Measurements from ENCODE around the gene MIB2. TPM values are rescaled to one million over a fixed set of nuclear protein-coding genes. Genes with fewer than 3 reads are reported as not detected.

Gene MIB2
- total and polyA plus RNA-seq, 4 donors: 27.0 to 100 (median 77.7) TPM

GRCh38 chr1:1621173-1622009, 6.1 kb downstream of the MIB2 start:
- no peaks in the 10 kb centered on the region for H3K9me3 ChIP-seq (ENCODE audit: control insufficient read depth, insufficient read depth, low read length)
- no peak overlapping the region for H3K4me3 ChIP-seq (ENCODE audit: low read depth, low read length)
- H3K36me3 ChIP-seq (ENCODE audit: control insufficient read depth, insufficient read depth, low read length): peaks cover 99% of the 10 kb centered on the region
- H3K27ac ChIP-seq (ENCODE audit: low read depth, low read length): no peak overlapping the region
- H3K27me3 ChIP-seq (ENCODE audit: control insufficient read depth, insufficient read depth, low read length): no peaks in the 10 kb centered on the region
- WGBS (ENCODE audit: insufficient coverage): 92% methylated on average over 31 of the region's 31 CpGs
- DNase-seq (ENCODE audit: low read depth in 4 of 6, low spot score in 6 of 6): no peak
- H3K4me1 ChIP-seq (ENCODE audit: control insufficient read depth, insufficient read depth, low read length): peaks cover 16% of the 10 kb centered on the region

DNA sequence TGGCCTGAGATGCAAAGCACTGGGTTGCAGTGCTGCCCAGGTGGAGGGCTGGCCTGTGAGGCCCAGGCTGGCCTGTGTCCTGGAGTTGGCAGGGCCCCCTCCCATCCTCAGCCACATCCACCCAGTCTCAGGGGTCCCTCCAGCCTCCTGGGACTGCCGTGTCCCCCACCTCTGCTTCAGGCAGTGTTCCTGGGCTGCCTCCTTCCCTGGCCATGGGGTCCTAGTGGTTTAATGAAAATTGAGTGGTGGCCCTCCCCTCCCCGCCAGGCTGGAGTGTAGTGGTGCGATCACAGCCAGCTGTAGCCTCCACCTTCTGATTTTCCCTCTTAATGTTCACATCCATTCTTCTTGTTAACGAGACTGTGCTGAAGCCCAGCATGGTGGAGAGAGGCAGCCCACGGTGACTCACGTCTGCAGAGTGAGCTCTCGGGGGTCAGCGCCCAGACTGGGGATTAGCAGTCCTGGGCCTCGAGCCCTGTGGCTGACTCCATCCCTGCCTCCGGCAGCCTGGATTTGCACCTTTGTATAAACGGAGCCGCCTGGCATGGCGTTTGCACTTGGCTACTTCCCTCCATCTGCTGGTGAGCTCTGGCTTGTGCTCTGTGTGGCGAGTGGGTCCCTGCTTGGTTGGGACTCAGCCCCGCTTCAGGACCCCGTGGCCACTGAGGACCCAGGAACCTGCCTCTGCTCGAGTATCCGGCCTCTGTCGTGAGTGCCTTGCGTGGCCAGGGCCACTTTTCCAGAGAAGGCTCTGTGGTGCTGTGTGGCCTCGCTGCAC, 6.9 kb downstream of the MIB2 start:
- Histone ChIP-seq H3K4me3 (ENCODE audit: low read depth, low read length) (no peak overlapping the region), H3K36me3 (ENCODE audit: control insufficient read depth, insufficient read depth, low read length) (peaks cover 99% of the 10 kb centered on the region), H3K27me3 (ENCODE audit: control insufficient read depth, insufficient read depth, low read length) (no peaks in the 10 kb centered on the region), H3K9me3 (ENCODE audit: control insufficient read depth, insufficient read depth, low read length) (no peaks in the 10 kb centered on the region), H3K27ac (ENCODE audit: low read depth, low read length) (no peak overlapping the region), H3K4me1 (ENCODE audit: control insufficient read depth, insufficient read depth, low read length) (peaks cover 8% of the 10 kb centered on the region)
- WGBS (ENCODE audit: insufficient coverage): 76% methylated on average over 18 of the region's 21 CpGs
- DNase-seq (ENCODE audit: low read depth in 4 of 6, low spot score in 6 of 6): no peak

DNA sequence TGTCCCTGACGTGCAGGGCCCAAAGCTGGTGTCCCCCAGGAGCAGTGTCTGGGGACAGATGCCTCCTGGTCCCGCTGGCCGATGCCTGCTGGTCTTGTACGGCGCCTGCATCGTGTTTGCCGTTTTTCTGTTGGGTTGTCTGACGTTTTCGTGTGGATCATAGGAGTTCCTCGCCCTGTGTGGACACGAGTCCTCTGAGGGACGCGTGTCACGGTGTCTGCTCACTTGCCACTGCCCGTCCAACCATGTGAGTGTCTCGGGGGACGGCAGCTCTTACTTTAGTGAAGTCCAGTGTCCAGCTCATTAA, 7.4 kb downstream of the MIB2 start:
- peaks cover 100% of the 10 kb centered on the region for H3K36me3 ChIP-seq (ENCODE audit: control insufficient read depth, insufficient read depth, low read length)
- WGBS (ENCODE audit: insufficient coverage): 95% methylated on average over 14 of the region's 17 CpGs
- H3K4me1 ChIP-seq (ENCODE audit: control insufficient read depth, insufficient read depth, low read length): peaks cover 4% of the 10 kb centered on the region
- no peak overlapping the region for H3K27ac ChIP-seq (ENCODE audit: low read depth, low read length)
- no peaks in the 10 kb centered on the region for H3K27me3 ChIP-seq (ENCODE audit: control insufficient read depth, insufficient read depth, low read length)
- no peak overlapping the region for H3K4me3 ChIP-seq (ENCODE audit: low read depth, low read length)
- no peaks in the 10 kb centered on the region for H3K9me3 ChIP-seq (ENCODE audit: control insufficient read depth, insufficient read depth, low read length)
- no peak for DNase-seq (ENCODE audit: low read depth in 4 of 6, low spot score in 6 of 6)

DNA sequence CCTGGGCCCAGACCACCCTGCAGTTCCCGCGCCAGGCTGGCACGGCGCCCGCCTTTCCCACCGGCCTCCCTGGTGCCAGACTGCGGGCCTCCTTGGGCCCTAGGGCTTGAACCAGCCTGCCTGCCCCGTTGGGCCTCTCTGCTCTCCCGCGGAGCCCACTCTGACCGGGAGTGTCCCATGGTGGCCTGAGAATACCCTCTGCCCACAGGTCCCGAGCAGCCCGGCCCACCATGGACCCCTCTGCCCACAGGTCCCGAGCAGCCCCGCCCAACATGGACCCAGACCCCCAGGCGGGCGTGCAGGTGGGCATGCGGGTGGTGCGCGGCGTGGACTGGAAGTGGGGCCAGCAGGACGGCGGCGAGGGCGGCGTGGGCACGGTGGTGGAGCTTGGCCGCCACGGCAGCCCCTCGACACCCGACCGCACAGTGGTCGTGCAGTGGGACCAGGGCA, 7.9 kb downstream of the MIB2 start:
- H3K4me1 ChIP-seq (ENCODE audit: control insufficient read depth, insufficient read depth, low read length): no peaks in the 10 kb centered on the region
- no peak overlapping the region for H3K4me3 ChIP-seq (ENCODE audit: low read depth, low read length)
- WGBS (ENCODE audit: insufficient coverage): 95% methylated on average over 33 of the region's 33 CpGs
- peaks cover 100% of the 10 kb centered on the region for H3K36me3 ChIP-seq (ENCODE audit: control insufficient read depth, insufficient read depth, low read length)
- no peaks in the 10 kb centered on the region for H3K9me3 ChIP-seq (ENCODE audit: control insufficient read depth, insufficient read depth, low read length)
- DNase-seq (ENCODE audit: low read depth in 4 of 6, low spot score in 6 of 6): no peak
- no peaks in the 10 kb centered on the region for H3K27me3 ChIP-seq (ENCODE audit: control insufficient read depth, insufficient read depth, low read length)
- no peak overlapping the region for H3K27ac ChIP-seq (ENCODE audit: low read depth, low read length)

- WGBS (ENCODE audit: insufficient coverage): 98% methylated on average over 49 of the region's 51 CpGs
- Histone ChIP-seq H3K4me1 (ENCODE audit: control insufficient read depth, insufficient read depth, low read length) (no peaks in the 10 kb centered on the region), H3K27ac (ENCODE audit: low read depth, low read length) (no peak overlapping the region), H3K9me3 (ENCODE audit: control insufficient read depth, insufficient read depth, low read length) (no peaks in the 10 kb centered on the region), H3K36me3 (ENCODE audit: control insufficient read depth, insufficient read depth, low read length) (peaks cover 100% of the 10 kb centered on the region), H3K27me3 (ENCODE audit: control insufficient read depth, insufficient read depth, low read length) (no peaks in the 10 kb centered on the region), H3K4me3 (ENCODE audit: low read depth, low read length) (no peak overlapping the region)
- DNase-seq (ENCODE audit: low read depth in 4 of 6, low spot score in 6 of 6): no peak
Observed at GRCh38 chr1:1623631-1624442, 8.5 kb downstream of the MIB2 start.

DNA sequence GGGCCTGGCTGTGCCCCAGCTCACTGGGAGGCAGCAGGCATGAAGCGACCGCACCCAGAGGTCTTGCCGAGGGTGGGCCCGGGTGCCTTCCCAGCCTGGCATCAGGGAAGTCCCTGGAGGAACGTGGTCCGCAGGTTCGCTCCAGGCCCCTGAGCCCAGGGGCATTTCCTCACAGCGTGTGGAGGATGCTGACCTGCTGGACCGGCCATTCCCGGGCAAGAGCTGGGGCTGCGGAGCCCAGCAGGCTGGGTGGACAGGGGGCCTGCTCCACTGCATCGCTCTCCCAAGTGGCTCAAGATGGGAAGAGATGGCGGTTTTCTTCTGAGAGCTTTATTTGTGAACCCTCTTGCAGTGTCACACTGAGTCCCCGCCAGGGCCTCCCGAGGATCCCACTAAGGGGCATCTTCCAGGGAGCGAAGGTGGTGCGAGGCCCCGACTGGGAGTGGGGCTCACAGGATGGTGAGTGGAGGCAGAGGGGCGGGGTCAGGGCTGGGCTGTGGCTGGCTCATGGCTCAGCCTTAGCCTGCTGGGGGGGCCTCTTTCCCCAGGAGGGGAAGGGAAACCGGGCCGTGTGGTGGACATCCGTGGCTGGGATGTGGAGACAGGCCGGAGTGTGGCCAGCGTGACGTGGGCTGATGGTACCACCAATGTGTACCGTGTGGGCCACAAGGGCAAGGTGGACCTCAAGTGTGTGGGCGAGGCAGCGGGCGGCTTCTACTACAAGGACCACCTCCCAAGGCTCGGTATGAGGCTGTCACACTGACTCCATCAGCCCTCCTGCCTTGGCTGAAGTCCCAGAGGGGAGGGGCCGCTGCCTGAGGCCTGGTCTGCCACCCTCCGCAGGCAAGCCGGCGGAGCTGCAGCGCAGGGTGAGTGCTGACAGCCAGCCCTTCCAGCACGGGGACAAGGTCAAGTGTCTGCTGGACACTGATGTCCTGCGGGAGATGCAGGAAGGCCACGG, 9.4 kb downstream of the MIB2 start:
- Histone ChIP-seq H3K9me3 (ENCODE audit: control insufficient read depth, insufficient read depth, low read length) (no peaks in the 10 kb centered on the region), H3K4me3 (ENCODE audit: low read depth, low read length) (no peak overlapping the region), H3K27ac (ENCODE audit: low read depth, low read length) (no peak overlapping the region), H3K4me1 (ENCODE audit: control insufficient read depth, insufficient read depth, low read length) (no peaks in the 10 kb centered on the region), H3K27me3 (ENCODE audit: control insufficient read depth, insufficient read depth, low read length) (peaks cover 2% of the 10 kb centered on the region), H3K36me3 (ENCODE audit: control insufficient read depth, insufficient read depth, low read length) (peaks cover 99% of the 10 kb centered on the region)
- WGBS (ENCODE audit: insufficient coverage): 86% methylated on average over 33 of the region's 38 CpGs
- peak in 1 of 6 donors; percentile 32 for DNase-seq (ENCODE audit: low read depth in 4 of 6, low spot score in 6 of 6)

GRCh38 chr1:1625404-1625775, 10.1 kb downstream of the MIB2 start:
- Histone ChIP-seq H3K27me3 (ENCODE audit: control insufficient read depth, insufficient read depth, low read length) (peaks cover 8% of the 10 kb centered on the region), H3K27ac (ENCODE audit: low read depth, low read length) (no peak overlapping the region), H3K4me1 (ENCODE audit: control insufficient read depth, insufficient read depth, low read length) (no peaks in the 10 kb centered on the region), H3K36me3 (ENCODE audit: control insufficient read depth, insufficient read depth, low read length) (peaks cover 94% of the 10 kb centered on the region), H3K4me3 (ENCODE audit: low read depth, low read length) (no peak overlapping the region), H3K9me3 (ENCODE audit: control insufficient read depth, insufficient read depth, low read length) (no peaks in the 10 kb centered on the region)
- no peak for DNase-seq (ENCODE audit: low read depth in 4 of 6, low spot score in 6 of 6)
- 93% methylated on average over 28 of the region's 28 CpGs for WGBS (ENCODE audit: insufficient coverage)

DNA sequence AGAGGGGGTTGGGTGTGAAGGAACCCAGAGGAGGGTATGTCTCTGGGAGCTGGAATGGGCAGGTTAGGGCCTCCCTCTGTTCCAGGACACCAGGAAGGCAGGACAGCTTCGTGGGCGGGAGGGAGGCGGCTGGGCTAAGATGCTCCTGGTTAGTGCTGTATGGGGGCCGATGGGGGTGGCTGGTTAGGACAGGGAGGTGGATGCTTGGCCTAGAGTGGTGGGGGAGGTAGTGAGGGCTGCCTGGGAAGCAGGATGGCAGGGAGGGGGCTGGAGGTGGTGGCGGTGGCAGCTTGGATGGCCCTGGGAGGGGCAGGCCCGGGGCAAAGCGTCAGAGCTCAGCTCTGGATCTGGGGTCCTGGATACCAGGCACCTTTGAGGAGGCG, 10.5 kb downstream of the MIB2 start:
- Histone ChIP-seq H3K9me3 (ENCODE audit: control insufficient read depth, insufficient read depth, low read length) (no peaks in the 10 kb centered on the region), H3K4me1 (ENCODE audit: control insufficient read depth, insufficient read depth, low read length) (no peaks in the 10 kb centered on the region), H3K27ac (ENCODE audit: low read depth, low read length) (no peak overlapping the region), H3K36me3 (ENCODE audit: control insufficient read depth, insufficient read depth, low read length) (peaks cover 90% of the 10 kb centered on the region), H3K4me3 (ENCODE audit: low read depth, low read length) (no peak overlapping the region), H3K27me3 (ENCODE audit: control insufficient read depth, insufficient read depth, low read length) (peaks cover 10% of the 10 kb centered on the region)
- 97% methylated on average over 8 of the region's 8 CpGs for WGBS (ENCODE audit: insufficient coverage)
- DNase-seq (ENCODE audit: low read depth in 4 of 6, low spot score in 6 of 6): no peak

All from spinal cord (tissue), 10 donors.